HFFc6 (cell line): ENCODE measurements around the gene FUT7. TPM values are rescaled to one million over a fixed set of nuclear protein-coding genes. Genes with fewer than 3 reads are reported as not detected.

ENCODE experiments used
- DNase-seq: peaks from one replicate; pipeline ENCODE4 v3.0.0-alpha.2; 2018
- H3K27ac Mint-ChIP-seq: 2 replicates; pipeline ENCODE4 v1.8.0; 2020; ENCODE audit warnings: mild to moderate bottlenecking, mixed read lengths
- H3K27me3 Mint-ChIP-seq: 2 replicates; pipeline ENCODE4 v1.8.0; 2021; ENCODE audit warnings: mild to moderate bottlenecking, moderate library complexity, mixed read lengths; ENCODE audit not compliant: insufficient read depth
- H3K36me3 Mint-ChIP-seq: 2 replicates; pipeline ENCODE4 v1.8.0; 2021; ENCODE audit warnings: low read depth, mixed read lengths
- H3K4me1 Mint-ChIP-seq: 2 replicates; pipeline ENCODE4 v1.8.0; 2020; ENCODE audit warnings: low read depth, mixed read lengths
- H3K4me3 Mint-ChIP-seq: 2 replicates; pipeline ENCODE4 v1.8.0; 2020; ENCODE audit warnings: mild to moderate bottlenecking, moderate library complexity, mixed read lengths
- H3K9me3 Mint-ChIP-seq: 2 replicates; pipeline ENCODE4 v1.8.0; 2020; ENCODE audit warnings: mild to moderate bottlenecking, mixed read lengths
- CTCF ChIP-seq: fragments of 200-600 bp; sonication (generic); IDR thresholded peaks from 2 replicates; pipeline ENCODE4 v1.5.0; 2021; ENCODE audit warnings: antibody characterized with exemption, mild to moderate bottlenecking
- total RNA-seq, 6 experiments: library from RNA; stranded (reverse); fragmentation: NEBNext Ultra II Directional; extraction: Animal tissue kit (Norgen Biotek cat#: 25700); gene quantifications; 2 replicates in 1 of 6; 3 replicates in 5 of 6; pipeline ENCODE4 v1.2.3, GENCODE V29; 2021

Gene FUT7
- total RNA-seq, 6 experiments from 2014 or later: not detected

DNA sequence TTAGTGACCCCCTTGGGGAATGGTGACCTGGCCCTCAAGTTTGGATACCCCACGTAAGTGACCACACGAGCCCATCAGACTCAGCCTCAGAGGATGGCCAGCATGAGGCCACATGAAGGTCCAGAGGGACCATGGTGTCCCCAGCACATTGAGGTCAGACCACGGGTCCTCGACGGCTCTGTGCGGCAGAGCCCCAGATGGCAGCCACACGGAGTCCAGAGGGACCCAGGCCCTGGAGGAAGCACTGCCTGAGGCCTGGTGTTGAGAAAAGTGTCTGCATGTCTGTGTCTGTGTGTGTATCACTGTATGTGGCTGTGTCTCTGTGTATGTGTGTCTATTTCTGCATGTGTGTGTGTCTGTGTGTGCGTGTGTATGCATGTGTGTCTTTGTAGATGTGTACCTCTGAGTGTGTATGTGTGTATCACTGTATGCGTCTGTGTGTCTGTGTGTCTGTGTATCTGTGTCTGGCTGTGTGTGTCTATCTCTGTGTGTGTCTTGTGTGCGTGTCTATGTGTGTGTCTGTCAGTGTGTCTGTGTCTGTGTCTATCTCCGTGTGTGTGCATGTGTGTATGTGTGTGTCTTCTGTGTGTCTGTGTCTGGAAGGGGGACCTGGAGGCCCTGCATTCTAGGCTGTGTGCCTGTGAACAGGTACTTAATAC, 48.1 kb downstream of the FUT7 start:
- H3K4me3 Mint-ChIP-seq: no peak overlapping the region
- H3K36me3 Mint-ChIP-seq: no peaks in the 10 kb centered on the region
- no peak for DNase-seq
- TF ChIP-seq CTCF: no peak
- no peaks in the 10 kb centered on the region for H3K9me3 Mint-ChIP-seq
- H3K27me3 Mint-ChIP-seq: peaks cover 13% of the 10 kb centered on the region
- H3K4me1 Mint-ChIP-seq: peaks cover 5% of the 10 kb centered on the region; the same call in 1 of the 2 replicates
- H3K27ac Mint-ChIP-seq: no peak overlapping the region

DNA sequence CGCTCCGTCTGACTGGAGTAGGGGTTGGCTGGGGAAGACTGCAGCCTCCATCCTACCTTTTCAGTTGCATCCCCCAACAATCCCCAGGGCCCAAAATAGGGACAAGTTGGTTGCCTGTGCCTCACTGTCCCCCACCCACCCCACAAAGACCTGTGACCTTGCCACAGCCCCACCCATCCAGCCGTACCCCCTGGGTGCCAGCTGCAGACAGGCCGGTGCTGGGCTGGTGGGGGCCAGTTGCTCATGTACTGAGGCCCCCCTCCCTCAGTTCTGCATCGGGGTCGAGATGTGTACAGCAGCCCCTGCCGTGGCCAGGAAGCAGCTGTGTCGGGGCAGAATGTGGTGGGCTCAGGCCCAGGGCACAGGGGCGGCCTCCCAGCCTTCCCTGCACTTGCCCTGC, 48.7 kb downstream of the FUT7 start:
- Mint-ChIP-seq H3K36me3 (no peaks in the 10 kb centered on the region), H3K9me3 (no peaks in the 10 kb centered on the region), H3K27me3 (peaks cover 10% of the 10 kb centered on the region), H3K4me1 (peaks cover 5% of the 10 kb centered on the region; the same call in 1 of the 2 replicates), H3K27ac (no peak overlapping the region), H3K4me3 (no peak overlapping the region)
- no peak for TF ChIP-seq CTCF
- DNase-seq: no peak

DNA sequence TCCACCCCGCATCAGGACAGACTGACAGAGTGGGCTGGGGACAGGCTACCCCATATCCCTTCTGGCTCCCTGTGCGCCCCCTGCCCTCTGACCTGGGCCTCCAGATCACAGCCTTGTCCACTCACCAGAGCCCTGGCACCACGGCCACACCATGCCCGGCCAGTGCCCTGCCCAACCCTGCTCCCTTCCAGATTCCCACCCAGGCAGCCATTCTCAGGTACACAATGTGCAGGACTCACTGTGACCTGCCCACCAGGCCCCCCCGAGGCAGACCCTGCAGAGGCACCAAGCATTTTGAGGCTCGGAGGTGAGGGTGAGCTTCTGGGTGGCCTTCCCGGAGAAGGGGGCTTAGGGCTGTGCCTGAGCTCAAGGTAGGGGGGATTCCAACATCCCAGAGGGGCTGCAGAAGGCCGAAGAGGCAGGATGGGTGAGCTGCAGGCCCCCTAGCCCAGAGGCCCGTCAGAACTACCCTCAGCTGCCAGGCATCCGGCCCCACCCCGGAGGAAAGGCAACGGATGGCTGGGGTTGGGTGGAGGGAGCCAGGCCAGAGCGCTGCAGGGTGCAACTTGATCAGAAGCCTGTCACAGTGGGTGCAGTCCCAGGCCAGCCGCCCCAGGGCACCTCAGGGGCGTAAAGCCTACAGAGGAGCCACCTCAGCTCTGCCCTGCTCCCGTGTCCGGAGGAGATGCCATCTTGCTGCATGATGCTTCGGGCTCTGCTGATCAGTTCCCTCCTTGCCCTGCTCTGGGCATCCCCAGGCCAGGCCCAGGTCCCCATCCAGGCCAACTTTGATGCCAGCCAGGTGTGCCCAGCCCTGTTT, 49.4 kb downstream of the FUT7 start, which contains the start of gene LCNL1:
Gene LCNL1 (plus strand): TSS at position 762 of the 820 bp plus-strand sequence. CDS start 594 bp downstream, outside the sequence.
- no peak within 1 kb of the TSS for H3K27ac Mint-ChIP-seq
- H3K9me3 Mint-ChIP-seq: no peaks in the 10 kb centered on the region
- no peak for DNase-seq
- peaks cover 5% of the 10 kb centered on the region; the same call in 1 of the 2 replicates for H3K4me1 Mint-ChIP-seq
- H3K4me3 Mint-ChIP-seq: no peak within 1 kb of the TSS
- no peak for TF ChIP-seq CTCF
- H3K27me3 Mint-ChIP-seq: peaks cover 4% of the 10 kb centered on the region
- H3K36me3 Mint-ChIP-seq: no peaks in the 10 kb centered on the region

DNA sequence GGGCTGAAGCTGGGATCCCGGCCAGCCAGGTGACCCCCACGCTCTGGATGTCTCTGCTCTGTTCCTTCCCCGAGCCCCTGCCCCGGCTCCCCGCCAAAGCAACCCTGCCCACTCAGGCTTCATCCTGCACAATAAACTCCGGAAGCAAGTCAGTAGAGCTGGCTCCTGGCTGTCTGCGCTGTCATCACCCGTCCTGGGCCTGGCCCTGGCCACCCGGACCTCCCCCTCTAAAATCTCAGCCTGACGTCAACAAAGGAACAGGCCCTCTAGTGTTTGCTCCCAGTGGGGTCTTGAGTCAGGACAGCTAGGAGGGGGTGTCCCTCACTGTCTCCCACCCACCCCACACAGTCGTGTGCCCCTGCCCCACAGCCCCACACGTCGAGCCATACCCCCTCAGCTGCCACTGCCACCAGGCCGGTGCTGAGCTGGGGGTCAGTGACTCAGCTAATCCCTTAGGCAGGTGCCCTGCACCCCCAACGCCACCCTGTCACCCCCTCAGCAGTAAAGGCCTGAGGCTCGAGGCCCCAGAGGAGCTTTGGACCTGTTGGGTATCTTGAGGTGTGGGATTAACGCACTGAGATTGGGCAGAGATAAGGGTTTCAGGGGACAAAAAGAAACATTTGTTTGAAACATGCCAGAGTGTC, 50.2 kb downstream of the FUT7 start:
- Mint-ChIP-seq H3K27me3 (peaks cover 4% of the 10 kb centered on the region), H3K4me1 (peaks cover 5% of the 10 kb centered on the region; the same call in 1 of the 2 replicates), H3K27ac (no peak overlapping the region), H3K36me3 (no peaks in the 10 kb centered on the region), H3K4me3 (no peak overlapping the region), H3K9me3 (no peaks in the 10 kb centered on the region)
- TF ChIP-seq CTCF: no peak
- DNase-seq: no peak

- H3K27ac Mint-ChIP-seq: no peak overlapping the region
- no peaks in the 10 kb centered on the region for H3K36me3 Mint-ChIP-seq
- DNase-seq: no peak
- H3K4me3 Mint-ChIP-seq: no peak overlapping the region
- peaks cover 7% of the 10 kb centered on the region for H3K27me3 Mint-ChIP-seq
- no peak for TF ChIP-seq CTCF
- no peaks in the 10 kb centered on the region for H3K9me3 Mint-ChIP-seq
- H3K4me1 Mint-ChIP-seq: peaks cover 5% of the 10 kb centered on the region; the same call in 1 of the 2 replicates
Observed at GRCh38 chr9:136980669-136981478, 51.0 kb downstream of the FUT7 start.
